ENCODE results near the gene STEAP1B.
"Not testable (repeated sequence)": the region's sequence is repeated elsewhere in the genome, so short reads cannot be mapped to it uniquely, and the experiment has no call there.

STEAP1B gene

DNA sequence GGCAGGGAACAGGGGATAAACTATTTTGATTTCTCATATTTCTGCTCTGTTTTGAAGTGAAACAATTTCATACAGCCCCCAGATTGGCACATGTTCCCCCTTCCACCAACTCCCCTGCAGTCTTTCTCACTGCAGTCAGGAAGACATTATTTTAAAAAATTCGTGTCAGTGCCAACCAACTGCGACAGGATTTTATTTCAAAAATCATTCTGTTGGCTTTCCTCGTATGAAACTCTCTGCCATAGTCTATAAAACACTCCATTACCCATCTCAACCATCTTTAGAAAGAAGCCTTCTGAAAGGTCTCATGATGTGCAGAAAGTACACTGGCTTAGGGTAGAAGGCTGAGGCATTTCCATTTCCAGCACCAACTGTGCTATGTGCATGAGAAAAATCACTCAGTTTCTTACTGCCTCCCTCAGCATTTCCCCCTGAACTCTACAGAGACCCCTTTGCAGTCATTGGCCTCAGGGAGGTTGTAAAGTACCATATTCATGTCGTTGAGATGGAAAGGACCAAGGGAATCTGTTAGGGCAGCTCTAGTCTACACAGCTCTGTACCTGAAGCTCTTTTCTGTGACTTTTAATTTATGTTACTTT is 46.9 kb downstream of the STEAP1B start:
- DNase-seq (ENCODE audit: low read depth) = no peak

- DNase-seq (ENCODE audit: low read depth) = no peak
These were observed 47.6 kb downstream of the STEAP1B start for GRCh38 chr7:22452142-22452959.

GRCh38 chr7:22450013-22450412 is 50.0 kb downstream of the STEAP1B start:
- DNase-seq (ENCODE audit: low read depth) = not testable (repeated sequence)

- no peak for DNase-seq (ENCODE audit: low read depth)
These were observed 52.2 kb downstream of the STEAP1B start for GRCh38 chr7:22447762-22448161.

- no peak for DNase-seq (ENCODE audit: low read depth)
These were observed 53.0 kb downstream of the STEAP1B start for GRCh38 chr7:22447008-22447407.

- DNase-seq (ENCODE audit: low read depth) = no peak
These were observed 54.1 kb downstream of the STEAP1B start for GRCh38 chr7:22445853-22446252.

DNA sequence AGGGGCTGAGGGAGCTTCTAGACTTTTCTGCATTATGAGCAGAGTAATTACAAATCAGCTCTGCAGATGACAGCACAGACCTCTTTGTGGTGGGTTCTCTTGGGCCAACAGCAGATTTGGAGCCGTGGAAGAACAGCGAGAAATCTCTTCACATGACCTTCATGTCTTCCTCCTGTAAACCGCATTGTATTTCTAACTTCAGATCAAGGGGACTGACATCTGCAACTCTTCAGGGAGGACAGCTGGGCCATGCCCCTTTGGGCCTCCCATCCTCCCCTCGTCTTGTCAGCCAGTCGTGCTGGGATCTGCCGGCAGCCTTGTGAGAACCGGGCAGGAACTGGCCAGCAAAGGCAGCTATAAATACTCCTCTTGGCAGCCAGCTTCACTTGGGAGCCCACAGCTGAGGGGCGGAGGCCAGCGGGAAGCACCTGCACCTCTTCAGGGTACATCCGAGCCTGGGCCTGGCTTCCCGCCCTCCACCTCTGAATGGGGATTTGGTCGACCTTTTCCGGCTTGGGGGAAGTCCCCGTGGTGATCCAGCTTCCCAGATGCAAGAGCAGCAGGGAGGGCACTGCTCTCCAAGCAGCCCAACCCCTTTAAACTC is 54.7 kb downstream of the STEAP1B start:
- no peak for DNase-seq (ENCODE audit: low read depth)

GRCh38 chr7:22444181-22444971 is 55.6 kb downstream of the STEAP1B start:
- no peak for DNase-seq (ENCODE audit: low read depth)

DNA sequence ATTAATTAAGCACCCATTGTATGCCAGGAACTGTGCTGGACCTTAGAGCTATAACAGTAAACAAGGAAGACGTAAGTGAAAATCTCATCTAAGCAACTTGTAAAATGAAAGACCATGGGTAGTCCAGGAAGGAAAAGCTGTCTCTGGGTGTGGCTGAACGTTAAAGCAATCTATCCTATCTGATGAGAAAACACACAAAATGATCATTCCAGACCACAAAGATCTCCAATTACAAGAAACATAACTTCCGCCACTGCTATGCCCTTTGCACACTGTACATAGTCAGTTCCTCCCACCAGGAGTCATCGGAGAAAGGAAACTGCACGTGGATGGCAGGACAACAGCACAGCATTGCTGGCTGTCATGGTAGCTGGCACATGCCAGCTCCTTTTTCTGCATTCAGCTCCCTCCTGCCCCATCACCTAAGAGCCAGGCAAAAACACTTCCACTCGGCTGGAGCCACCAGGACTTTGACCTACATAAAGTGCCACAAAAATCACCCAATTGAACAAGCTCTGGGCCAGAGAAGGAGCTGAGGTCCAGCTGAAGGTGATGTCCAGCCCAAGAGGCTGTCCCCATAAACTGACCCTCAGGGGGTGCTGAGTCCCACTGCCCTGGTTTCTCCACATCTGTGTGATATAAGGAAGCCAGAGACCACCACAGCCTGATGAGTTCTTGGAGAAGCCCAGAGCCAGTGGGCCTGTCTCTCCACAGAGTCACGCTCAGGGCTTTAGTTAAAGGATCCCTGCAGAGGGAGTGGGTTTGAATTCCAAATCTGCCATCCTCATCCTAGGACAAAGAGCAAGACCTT is 56.4 kb downstream of the STEAP1B start:
- DNase-seq (ENCODE audit: low read depth) = no peak

GRCh38 chr7:22442882-22443369 is 57.1 kb downstream of the STEAP1B start:
- no peak for DNase-seq (ENCODE audit: low read depth)

DNA sequence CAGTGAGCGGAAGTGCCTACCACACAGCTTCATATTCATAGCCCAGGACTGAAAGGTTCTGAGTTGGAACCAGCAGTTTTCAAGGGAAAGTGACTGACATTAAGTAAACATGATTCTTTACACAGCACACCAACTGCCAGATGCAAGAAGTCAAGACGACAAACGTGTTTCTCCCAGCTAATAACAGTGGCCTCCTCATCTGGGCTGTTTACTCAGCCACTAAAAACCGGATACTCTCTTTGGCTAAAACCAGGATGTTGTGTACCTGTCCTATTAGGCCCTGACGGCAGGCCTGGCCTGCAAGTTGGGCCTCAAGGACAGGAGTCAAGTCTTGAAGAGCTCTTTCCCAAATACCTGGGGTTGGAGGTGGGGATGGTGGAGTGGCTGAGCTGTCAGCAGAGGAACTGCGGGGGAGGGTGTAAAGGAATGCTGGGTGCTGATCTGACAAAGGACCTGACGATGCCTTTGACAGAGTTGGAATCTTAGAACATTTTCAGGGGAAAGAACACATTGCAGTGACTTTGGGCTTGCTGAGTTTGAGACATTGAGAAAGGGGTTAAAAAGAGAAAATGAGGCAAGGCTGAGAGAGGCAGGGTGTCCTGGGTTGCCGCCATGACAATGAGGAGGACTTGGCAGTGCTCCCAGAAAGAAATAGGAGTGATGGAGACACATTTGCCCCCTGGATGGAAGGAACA is 57.7 kb downstream of the STEAP1B start:
- no peak for DNase-seq (ENCODE audit: low read depth)

- no peak for DNase-seq (ENCODE audit: low read depth)
These were observed 58.8 kb downstream of the STEAP1B start for GRCh38 chr7:22441157-22441556.

DNA sequence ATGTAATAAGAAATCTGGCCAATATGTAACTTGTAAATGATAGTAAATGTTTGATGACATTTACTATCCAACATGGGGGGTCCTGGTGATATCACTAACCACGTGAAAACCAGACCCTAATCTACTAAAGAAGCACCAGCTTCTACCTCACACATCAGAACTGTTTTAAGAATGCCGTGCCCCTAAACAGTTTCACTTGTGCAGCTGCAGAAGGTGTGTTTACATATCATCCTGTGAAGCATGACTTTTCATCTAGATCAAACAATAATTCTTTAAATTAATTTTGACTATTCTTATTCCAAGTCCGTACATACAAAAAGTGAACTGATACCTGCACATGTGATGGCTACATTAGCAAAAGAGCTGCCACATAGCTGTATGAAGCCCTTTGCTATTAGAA is 61.0 kb downstream of the STEAP1B start:
- DNase-seq (ENCODE audit: low read depth) = no peak

DNA sequence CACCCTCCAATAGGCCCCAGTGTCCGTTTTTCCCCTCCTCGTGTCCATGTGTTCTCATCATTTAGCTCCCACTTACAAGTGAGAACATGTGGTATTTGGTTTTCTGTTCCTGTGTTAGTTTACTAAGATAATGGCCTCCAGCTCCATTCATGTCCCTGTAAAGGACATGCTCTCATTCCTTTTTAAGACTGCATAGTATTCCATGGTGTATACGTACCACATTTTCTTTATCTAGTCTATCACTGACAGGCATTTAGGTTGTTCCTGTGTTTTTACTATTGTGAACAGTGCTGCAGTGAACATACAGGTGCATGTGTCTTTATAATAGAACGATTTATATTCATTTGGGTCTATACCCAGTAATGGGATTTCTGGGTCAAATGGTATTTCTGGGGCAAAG is 63.4 kb downstream of the STEAP1B start:
- DNase-seq (ENCODE audit: low read depth) = not testable (repeated sequence)

DNA sequence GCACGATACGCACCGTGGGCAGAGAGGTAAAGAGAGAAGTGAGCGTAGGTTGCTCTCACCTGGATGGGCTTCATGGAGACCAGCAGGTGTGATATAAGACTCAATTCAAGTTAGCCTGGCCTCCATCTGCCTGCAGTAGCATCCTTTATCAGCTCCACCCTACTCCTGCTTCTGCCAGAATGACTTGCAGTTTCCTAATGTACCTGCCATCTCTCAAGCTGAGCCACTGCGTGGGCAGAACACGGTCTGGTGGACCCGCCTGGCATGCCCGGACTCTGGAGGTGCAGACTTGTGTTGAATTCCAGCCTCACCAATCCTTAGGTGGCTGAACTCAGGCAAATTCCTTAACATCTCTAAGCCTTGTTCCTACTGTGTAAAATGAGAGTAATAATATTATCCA is 64.3 kb downstream of the STEAP1B start:
- DNase-seq (ENCODE audit: low read depth) = no peak

DNA sequence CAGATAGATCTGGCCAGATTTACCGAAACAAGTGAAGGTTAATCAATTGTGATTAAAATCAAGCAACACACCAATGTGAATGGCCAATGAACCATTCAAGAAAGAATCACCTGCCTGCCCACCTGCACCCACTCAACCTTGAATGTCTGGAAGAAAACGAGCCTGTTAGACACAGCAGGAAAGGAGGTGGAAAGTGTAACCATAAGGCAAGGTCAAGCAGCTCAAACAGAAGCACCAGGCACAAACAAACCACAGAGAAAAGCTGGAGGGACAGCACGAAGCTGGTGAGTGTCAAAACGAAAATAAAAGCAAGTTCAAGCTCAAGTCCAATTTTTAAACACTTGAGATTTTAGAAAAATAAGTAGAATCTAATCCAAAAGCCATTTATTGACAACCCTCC is 64.9 kb downstream of the STEAP1B start:
- no peak for DNase-seq (ENCODE audit: low read depth)

- no peak for DNase-seq (ENCODE audit: low read depth)
These were observed 66.1 kb downstream of the STEAP1B start for GRCh38 chr7:22433710-22434460.

DNA sequence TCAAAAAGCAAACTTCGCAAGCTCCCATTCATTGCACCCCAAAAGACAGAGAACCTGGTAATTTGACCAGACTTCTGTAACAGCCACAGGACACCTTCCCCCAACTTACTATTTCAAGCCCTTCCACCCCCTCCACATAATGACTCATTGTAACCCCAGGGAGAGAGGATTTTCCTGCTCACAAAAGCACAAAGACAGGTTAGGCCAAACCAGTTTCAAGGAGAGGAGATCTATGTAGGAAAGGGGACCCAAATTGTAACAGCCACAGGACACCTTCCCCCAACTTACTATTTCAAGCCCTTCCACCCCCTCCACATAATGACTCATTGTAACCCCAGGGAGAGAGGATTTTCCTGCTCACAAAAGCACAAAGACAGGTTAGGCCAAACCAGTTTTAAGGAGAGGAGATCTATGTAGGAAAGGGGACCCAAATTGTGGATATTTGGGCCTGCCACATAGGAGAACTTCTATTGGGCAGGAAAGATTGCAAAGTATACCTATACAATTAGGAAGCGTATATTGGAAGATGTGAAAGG is 66.8 kb downstream of the STEAP1B start:
- not testable (repeated sequence) for DNase-seq (ENCODE audit: low read depth)

DNA sequence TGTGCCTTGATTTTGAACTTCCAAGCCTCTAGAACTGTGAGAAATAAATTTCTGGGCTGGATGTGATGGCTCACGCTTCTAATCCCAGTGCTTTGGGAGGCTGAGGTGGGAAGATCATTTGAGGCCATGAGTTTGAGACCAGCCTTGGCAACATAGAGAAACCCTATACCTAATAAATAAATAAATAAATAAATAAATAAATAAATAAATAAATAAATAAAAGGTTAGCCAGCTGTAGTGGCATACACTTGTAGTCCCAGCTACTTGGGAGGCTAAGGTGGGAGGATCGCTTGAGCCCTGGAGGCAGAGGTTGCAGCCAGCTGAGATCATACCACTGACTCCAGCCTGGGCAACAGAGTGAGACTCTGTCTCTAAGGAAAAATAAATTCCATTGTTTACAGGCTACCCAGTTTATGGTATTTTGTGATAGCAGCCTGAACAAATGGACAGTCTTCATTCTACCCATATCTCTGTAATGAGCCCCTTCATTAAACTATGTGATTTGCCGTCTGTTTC is 67.7 kb downstream of the STEAP1B start:
- no peak for DNase-seq (ENCODE audit: low read depth)

GRCh38 chr7:22430457-22430856 is 69.5 kb downstream of the STEAP1B start:
- no peak for DNase-seq (ENCODE audit: low read depth)

All from stimulated activated CD8-positive, alpha-beta memory T cell treated with anti-CD3 and anti-CD28 coated beads, Interleukin-12 subunit alpha, Interleukin-12 subunit beta, amount 100 ng/mL, for 1 hour (primary cell).